A673 (cell line): ENCODE data around the gene CNTN1. TPM values are rescaled to one million over a fixed set of nuclear protein-coding genes. Genes with fewer than 3 reads are reported as not detected.

Source experiments
- BruUV-seq: library from RNA; stranded (reverse); fragments of 400-500 nt; replicated peaks from 2 replicates; lab custom pipeline; 2021; lab: Mats Ljungman, UMichigan
- CTCF ChIA-PET: fragments of 300-600 bp; sonication (Branson Sonifier 250); formaldehyde crosslinking; loops from one replicate; lab custom pipeline; 2022; ENCODE audit warnings: antibody characterized with exemption; lab: Charles Lee
- POLR2A ChIA-PET: fragments of 300-600 bp; sonication (Branson Sonifier 250); formaldehyde crosslinking; loops from one replicate; lab custom pipeline; 2022; ENCODE audit warnings: antibody characterized with exemption; ENCODE audit not compliant: low non-redundant PET; lab: Charles Lee
- DNase-seq: peaks from one replicate; pipeline ENCODE4 v3.0.0-alpha.2; 2015; ENCODE audit warnings: low spot score
- H3K27ac ChIP-seq: fragments of 200-600 bp; sonication (generic); 2 replicates; pipeline ENCODE4 v1.5.1; 2016; ENCODE audit warnings: mixed run types, low read depth, mild to moderate bottlenecking, mixed read lengths, antibody characterized with exemption, low read length; ENCODE audit not compliant: poor library complexity, severe bottlenecking
- H3K27me3 ChIP-seq: fragments of 200-600 bp; sonication (generic); replicated peaks from 2 replicates; pipeline ENCODE4 v1.6.1; 2017; ENCODE audit warnings: mixed run types, low read depth, mild to moderate bottlenecking, mixed read lengths, antibody characterized with exemption, low read length; ENCODE audit not compliant: insufficient read depth, poor library complexity
- H3K36me3 ChIP-seq: fragments of 200-600 bp; sonication (generic); 2 replicates; pipeline ENCODE4 v1.6.1; 2016; ENCODE audit warnings: mixed run types, mild to moderate bottlenecking, mixed read lengths, antibody characterized with exemption, low read length; ENCODE audit not compliant: insufficient read depth, poor library complexity, severe bottlenecking
- H3K4me1 ChIP-seq: fragments of 200-600 bp; sonication (generic); 2 replicates; pipeline ENCODE4 v1.6.1; 2017; ENCODE audit warnings: mixed run types, mild to moderate bottlenecking, mixed read lengths, antibody characterized with exemption, low read length; ENCODE audit not compliant: insufficient read depth, poor library complexity, severe bottlenecking
- H3K4me3 ChIP-seq: fragments of 200-600 bp; sonication (generic); 2 replicates; pipeline ENCODE4 v1.5.1; 2016; ENCODE audit warnings: low read depth, mixed run types, mild to moderate bottlenecking, mixed read lengths, low read length; ENCODE audit not compliant: poor library complexity, severe bottlenecking
- H3K9me3 ChIP-seq: fragments of 200-600 bp; sonication (generic); 2 replicates; pipeline ENCODE4 v1.6.1; 2016; ENCODE audit warnings: mixed run types, low read depth, mild to moderate bottlenecking, mixed read lengths, antibody characterized with exemption, low read length; ENCODE audit not compliant: poor library complexity, severe bottlenecking
- EZH2 ChIP-seq: fragments of 200-600 bp; sonication (generic); IDR thresholded peaks from 2 replicates; pipeline ENCODE4 v1.6.1; 2017; ENCODE audit warnings: borderline replicate concordance, low read depth, mild to moderate bottlenecking, mixed read lengths, antibody characterized with exemption, low read length; ENCODE audit not compliant: poor library complexity, severe bottlenecking
- intact Hi-C: fragments of 100-400 bp; cut with micrococcal nuclease; formaldehyde crosslinking; loops from one replicate; pipeline ENCODE4 v1.10.0; 2022; ENCODE audit not compliant: unreplicated experiment
- total RNA-seq: library from RNA; stranded (reverse); gene quantifications from 2 replicates; pipeline ENCODE4 v1.2.3, GENCODE V29; 2021
- TF ChIP-seq, protein P1 (sequence below): fragments of 300-800, 200-600 bp; sonication (generic); conservative IDR thresholded peaks from 2 replicates; pipeline ENCODE4 v1.5.1; 2017; ENCODE audit warnings: low read depth, mild to moderate bottlenecking, antibody characterized with exemption, low read length, moderate library complexity, mixed read lengths

Gene CNTN1
- total RNA-seq, 1 experiment from 2014 or later = 0.90 TPM

DNA sequence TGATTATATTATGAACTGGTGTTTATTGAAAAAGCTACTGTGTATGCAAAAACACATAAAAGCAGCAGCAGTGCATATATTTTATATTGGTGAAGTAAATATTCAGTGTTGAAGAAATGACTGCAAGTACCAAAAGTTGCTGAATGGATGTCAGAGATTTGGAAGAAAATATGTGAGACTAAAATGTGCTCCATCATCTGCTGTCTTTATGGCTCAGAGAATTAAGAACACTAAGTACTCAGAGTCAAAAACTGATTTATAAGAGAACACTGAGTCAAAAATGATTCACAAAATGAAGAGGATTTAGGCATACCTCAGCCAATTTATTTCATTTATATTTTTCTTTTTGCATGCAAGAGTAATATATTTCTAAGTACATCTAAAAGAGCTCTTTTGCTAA, 409.6 kb downstream of the CNTN1 start:
- Histone ChIP-seq H3K4me3 (no peak overlapping the region), H3K27me3 (no peaks in the 10 kb centered on the region), H3K36me3 (no peaks in the 10 kb centered on the region), H3K4me1 (no peaks in the 10 kb centered on the region), H3K9me3 (no peaks in the 10 kb centered on the region), H3K27ac (no peak overlapping the region)
- no peak for TF ChIP-seq EZH2
- TF ChIP-seq, protein P1, sequence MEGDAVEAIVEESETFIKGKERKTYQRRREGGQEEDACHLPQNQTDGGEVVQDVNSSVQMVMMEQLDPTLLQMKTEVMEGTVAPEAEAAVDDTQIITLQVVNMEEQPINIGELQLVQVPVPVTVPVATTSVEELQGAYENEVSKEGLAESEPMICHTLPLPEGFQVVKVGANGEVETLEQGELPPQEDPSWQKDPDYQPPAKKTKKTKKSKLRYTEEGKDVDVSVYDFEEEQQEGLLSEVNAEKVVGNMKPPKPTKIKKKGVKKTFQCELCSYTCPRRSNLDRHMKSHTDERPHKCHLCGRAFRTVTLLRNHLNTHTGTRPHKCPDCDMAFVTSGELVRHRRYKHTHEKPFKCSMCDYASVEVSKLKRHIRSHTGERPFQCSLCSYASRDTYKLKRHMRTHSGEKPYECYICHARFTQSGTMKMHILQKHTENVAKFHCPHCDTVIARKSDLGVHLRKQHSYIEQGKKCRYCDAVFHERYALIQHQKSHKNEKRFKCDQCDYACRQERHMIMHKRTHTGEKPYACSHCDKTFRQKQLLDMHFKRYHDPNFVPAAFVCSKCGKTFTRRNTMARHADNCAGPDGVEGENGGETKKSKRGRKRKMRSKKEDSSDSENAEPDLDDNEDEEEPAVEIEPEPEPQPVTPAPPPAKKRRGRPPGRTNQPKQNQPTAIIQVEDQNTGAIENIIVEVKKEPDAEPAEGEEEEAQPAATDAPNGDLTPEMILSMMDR = no peak
- no peak for DNase-seq
- intact Hi-C loops = no loop called here
- ChIA-PET CTCF (no interaction called here), POLR2A (no interaction called here)
- BruUV-seq = no TSS peak

DNA sequence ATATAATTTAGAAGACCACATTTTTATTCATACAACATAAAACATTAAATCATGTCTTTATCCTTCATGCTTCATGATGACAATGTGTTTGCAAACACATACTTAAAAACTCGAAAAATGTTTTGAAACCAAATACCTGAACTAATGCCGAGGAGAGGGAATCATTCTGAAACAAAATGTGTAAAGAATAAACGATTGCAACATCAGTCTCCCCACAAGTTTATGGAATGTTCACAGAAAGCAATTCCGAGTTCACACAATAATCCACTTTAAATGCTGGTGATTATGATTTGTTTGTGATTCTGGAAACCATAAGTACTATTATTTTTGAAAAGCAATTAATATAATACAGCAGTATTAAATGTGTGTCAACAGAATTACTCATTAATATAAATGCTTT, 411.4 kb downstream of the CNTN1 start:
- intact Hi-C loops = no loop called here
- POLR2A ChIA-PET = no interaction called here

DNA sequence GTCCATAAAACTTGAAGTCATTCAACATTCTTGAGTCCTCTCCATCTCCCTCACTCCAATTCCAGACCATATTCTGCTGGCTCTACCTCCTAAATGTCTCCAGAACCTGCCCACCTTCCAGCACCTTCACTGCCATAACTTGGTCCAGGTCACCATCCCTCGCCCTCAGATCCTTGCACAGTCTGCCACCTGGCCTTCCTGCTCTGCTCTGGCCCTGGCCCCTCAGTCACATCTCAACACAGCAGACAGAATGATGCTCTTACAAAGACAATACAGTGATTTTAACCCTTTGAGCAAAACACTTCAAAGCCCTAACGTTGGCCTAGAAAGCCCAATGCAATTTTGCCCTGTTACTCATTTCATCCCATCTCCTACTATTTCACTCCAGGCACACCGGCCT, 414.1 kb downstream of the CNTN1 start:
- H3K4me1 ChIP-seq = no peaks in the 10 kb centered on the region
- H3K27me3 ChIP-seq = no peaks in the 10 kb centered on the region
- POLR2A ChIA-PET = no interaction called here
- intact Hi-C loops = no loop called here
- no peak overlapping the region for H3K4me3 ChIP-seq
- no TSS peak for BruUV-seq
- no peaks in the 10 kb centered on the region for H3K9me3 ChIP-seq
- DNase-seq = no peak
- CTCF ChIA-PET = no interaction called here
- H3K36me3 ChIP-seq = no peaks in the 10 kb centered on the region
- no peak overlapping the region for H3K27ac ChIP-seq
- TF ChIP-seq, protein P1 = no peak
- no peak for TF ChIP-seq EZH2

More for the DNA sequence above, 411.4 kb downstream of the CNTN1 start:
- Histone ChIP-seq H3K4me1 (no peaks in the 10 kb centered on the region), H3K36me3 (no peaks in the 10 kb centered on the region), H3K4me3 (no peak overlapping the region), H3K27me3 (no peaks in the 10 kb centered on the region), H3K27ac (no peak overlapping the region), H3K9me3 (no peaks in the 10 kb centered on the region)
- no TSS peak for BruUV-seq
- TF ChIP-seq, protein P1 = no peak
- no peak for TF ChIP-seq EZH2
- CTCF ChIA-PET = no interaction called here
- no peak for DNase-seq
